OCI-LY1 (cell line): ENCODE measurements around the gene TMEM222.

Experiments used
- EZH2 ChIP-seq: fragments of 200-600 bp; sonication (generic), shearing (Covaris generic); IDR thresholded peaks from 2 replicates; pipeline ENCODE4 v1.8.0; 2017; ENCODE audit warnings: borderline replicate concordance, mixed run types, mild to moderate bottlenecking, antibody characterized with exemption, low read length, moderate library complexity, mixed read lengths
- TF ChIP-seq, protein P1 (sequence below): fragments of 200-600 bp; sonication (generic), shearing (Covaris generic); IDR thresholded peaks from 2 replicates; pipeline ENCODE4 v1.5.1; 2017; ENCODE audit warnings: mild to moderate bottlenecking, antibody characterized with exemption, low read length, moderate library complexity, mixed read lengths

- TF ChIP-seq, protein P1, sequence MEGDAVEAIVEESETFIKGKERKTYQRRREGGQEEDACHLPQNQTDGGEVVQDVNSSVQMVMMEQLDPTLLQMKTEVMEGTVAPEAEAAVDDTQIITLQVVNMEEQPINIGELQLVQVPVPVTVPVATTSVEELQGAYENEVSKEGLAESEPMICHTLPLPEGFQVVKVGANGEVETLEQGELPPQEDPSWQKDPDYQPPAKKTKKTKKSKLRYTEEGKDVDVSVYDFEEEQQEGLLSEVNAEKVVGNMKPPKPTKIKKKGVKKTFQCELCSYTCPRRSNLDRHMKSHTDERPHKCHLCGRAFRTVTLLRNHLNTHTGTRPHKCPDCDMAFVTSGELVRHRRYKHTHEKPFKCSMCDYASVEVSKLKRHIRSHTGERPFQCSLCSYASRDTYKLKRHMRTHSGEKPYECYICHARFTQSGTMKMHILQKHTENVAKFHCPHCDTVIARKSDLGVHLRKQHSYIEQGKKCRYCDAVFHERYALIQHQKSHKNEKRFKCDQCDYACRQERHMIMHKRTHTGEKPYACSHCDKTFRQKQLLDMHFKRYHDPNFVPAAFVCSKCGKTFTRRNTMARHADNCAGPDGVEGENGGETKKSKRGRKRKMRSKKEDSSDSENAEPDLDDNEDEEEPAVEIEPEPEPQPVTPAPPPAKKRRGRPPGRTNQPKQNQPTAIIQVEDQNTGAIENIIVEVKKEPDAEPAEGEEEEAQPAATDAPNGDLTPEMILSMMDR: no peak
- no peak for TF ChIP-seq EZH2
Observed at GRCh38 chr1:27327964-27328363, 6.0 kb downstream of the TMEM222 start.
